GM12878 (cell line): ENCODE data around the gene PSMB10. TPM values are rescaled to one million over a fixed set of nuclear protein-coding genes. Genes with fewer than 3 reads are reported as not detected.
A peak's percentile ranks its signal among the peaks of the same experiment; 100 is the strongest.

ENCODE experiments used
- ATAC-seq: fragments of 200-7000 bp; cut with Tn5 transposase; 3 replicates; pipeline ENCODE4 v1.9.1; 2020; ENCODE audit warnings: mild to moderate bottlenecking, moderate library complexity
- BruUV-seq: library from RNA; stranded (reverse); fragments of 400-500 nt; replicated peaks from 2 replicates; lab custom pipeline; 2021; lab: Mats Ljungman, UMichigan
- CTCF ChIA-PET: fragments of 300-600 bp; sonication (Branson Sonifier 250); formaldehyde crosslinking; extraction: SDS; loops from one replicate; lab custom pipeline; 2021; ENCODE audit warnings: inconsistent platforms; lab: Yijun Ruan, JAX
- POLR2A ChIA-PET: fragments of 350-600 bp; formaldehyde crosslinking; extraction: SDS; loops from one replicate; lab custom pipeline; 2021; ENCODE audit warnings: inconsistent platforms; lab: Charles Lee
- RAD21 ChIA-PET: fragments of 300-600 bp; sonication (Branson Sonifier 250); formaldehyde crosslinking; loops from one replicate; lab custom pipeline; 2023; ENCODE audit warnings: antibody characterized with exemption; ENCODE audit not compliant: unreplicated experiment; lab: Charles Lee
- SMC1A ChIA-PET: fragments of 300-600 bp; sonication (Branson Sonifier 250); formaldehyde crosslinking; loops from one replicate; lab custom pipeline; 2023; ENCODE audit not compliant: unreplicated experiment, uncharacterized antibody; lab: Charles Lee
- DNase-seq: peaks from one replicate; pipeline ENCODE4 v3.0.0-alpha.2; 2011; ENCODE audit warnings: low read depth, low spot score
- FAIRE-seq: peaks from 3 replicates; lab custom pipeline; 2011; peaks lifted over from hg19 to GRCh38; lab: Jason Lieb, UNC
- H2AFZ ChIP-seq: 2 replicates; pipeline ENCODE4 v1.6.0; 2011; ENCODE audit warnings: low read depth, low read length, control low read depth; ENCODE audit not compliant: control insufficient read depth
- H3K27ac ChIP-seq: 2 replicates; pipeline ENCODE4 v1.5.1; 2011; ENCODE audit warnings: control low read depth; ENCODE audit not compliant: control insufficient read depth, insufficient read depth
- H3K27me3 ChIP-seq, 2 experiments: replicated peaks in 1 of 2; 2 replicates each; pipeline versions ENCODE4 v1.6.0 to v1.6.1; 2011; ENCODE audit warnings: low read length in 1 of 2; ENCODE audit not compliant: control insufficient read depth in 2 of 2, insufficient read depth in 2 of 2
- H3K36me3 ChIP-seq, 2 experiments: 2 replicates each; pipeline ENCODE4 v1.5.1; 2011; ENCODE audit warnings: low read length in 1 of 2; ENCODE audit not compliant: control insufficient read depth in 2 of 2, insufficient read depth in 2 of 2
- H3K4me1 ChIP-seq: 2 replicates; pipeline ENCODE4 v1.6.1; 2011; ENCODE audit warnings: mild to moderate bottlenecking, low read length, moderate library complexity, mixed read lengths; ENCODE audit not compliant: control insufficient read depth, insufficient read depth
- H3K4me2 ChIP-seq: 2 replicates; pipeline ENCODE4 v1.6.0; 2011; ENCODE audit warnings: control low read depth; ENCODE audit not compliant: control insufficient read depth, insufficient read depth
- H3K4me3 ChIP-seq: fragments of 200-600 bp; sonication (generic); 2 replicates; pipeline ENCODE4 v1.5.1; 2016
- H3K79me2 ChIP-seq: 2 replicates; pipeline ENCODE4 v1.6.0; 2011; ENCODE audit warnings: low read length; ENCODE audit not compliant: control insufficient read depth, insufficient read depth
- H3K9ac ChIP-seq: 2 replicates; pipeline ENCODE4 v1.8.0; 2011; ENCODE audit warnings: low read length, control low read depth, mixed read lengths; ENCODE audit not compliant: control insufficient read depth, insufficient read depth
- H3K9me3 ChIP-seq: replicated peaks from 3 replicates; pipeline ENCODE4 v1.5.1; 2011; ENCODE audit warnings: mild to moderate bottlenecking, low read length; ENCODE audit not compliant: control insufficient read depth, insufficient read depth
- H4K20me1 ChIP-seq: 2 replicates; pipeline ENCODE4 v1.6.0; 2011; ENCODE audit not compliant: control insufficient read depth, insufficient read depth
- NFXL1 ChIP-seq: fragments of 450-650 bp; IDR thresholded peaks from 2 replicates; pipeline ENCODE4 v1.6.1; 2017; ENCODE audit warnings: antibody characterized with exemption, mild to moderate bottlenecking, borderline replicate concordance
- ZNF384 ChIP-seq: IDR thresholded peaks from 2 replicates; pipeline ENCODE4 v1.6.1; 2012; ENCODE audit warnings: low read depth, mild to moderate bottlenecking, low read length, improper control_type of control experiment, borderline replicate concordance
- WGBS: methylation state at CpG from one replicate; pipeline ENCODE4 v1.1.6; 2016; ENCODE audit warnings: low lambda C conversion rate; ENCODE audit not compliant: insufficient replicate concordance, insufficient coverage; ENCODE audit errors: missing lambda C conversion rate; 5-methylcytosine and 5-hydroxymethylcytosine counted together
- in situ Hi-C: fragments of 300-500 bp; cut with MboI; formaldehyde crosslinking; loops from 9 replicates; pipeline ENCODE4 v1.14.3; 2018; ENCODE audit warnings: mixed read lengths
- intact Hi-C: fragments of 100-400 bp; cut with micrococcal nuclease; formaldehyde crosslinking; loops from one replicate; pipeline ENCODE4 v1.14.2; 2022; ENCODE audit not compliant: unreplicated experiment
- polyA plus RNA-seq, 11 experiments: library from polyadenylated mRNA; depleted of rRNA in 4 of 11; unstranded in 6 of 11; stranded (reverse) in 5 of 11; fragments of >200 nt; fragmentation: Nextera tagmentation in 4 of 11; fragmentation: Illumina TruSeq in 1 of 11; extraction: Ambion mirVana in 4 of 11; extraction: Trizol in 1 of 11; gene quantifications; 1 replicate in 1 of 11; 2 replicates in 10 of 11; pipeline versions ENCODE4 v1.2.1 to v1.2.3, GENCODE V29; 2011 to 2016; ENCODE audit warnings: inconsistent platforms in 2 of 11, missing spikeins in 2 of 11, low read depth in 1 of 11
- total RNA-seq, 4 experiments: library from RNA; depleted of rRNA in 3 of 4; stranded (reverse); fragments of >200 nt in 3 of 4; fragmentation: Illumina TruSeq in 1 of 4; extraction: Trizol in 1 of 4; gene quantifications; 2 replicates each; pipeline versions ENCODE4 v1.2.1 to v1.2.3, GENCODE V29; 2013 to 2021

Gene PSMB10
- total and polyA plus RNA-seq, 10 of the 15 experiments (the other 5 are each of a cell fraction or from before 2014, with no cell fraction given): 24.1 to 308 (median 151) TPM

- no TSS peak for BruUV-seq
- Histone ChIP-seq H2AFZ (peak overlapping the region; percentile 89), H3K4me2 (peak overlapping the region; percentile 96), H3K79me2 (peaks cover 20% of the 10 kb centered on the region), H3K4me3 (peak overlapping the region; percentile 96), H3K9ac (peak overlapping the region; percentile 83), H4K20me1 (no peaks in the 10 kb centered on the region), H3K27ac (peak overlapping the region; percentile 76), H3K27me3 (no peaks in the 10 kb centered on the region), H3K36me3 (no peaks in the 10 kb centered on the region), H3K4me1 (peaks cover 25% of the 10 kb centered on the region), H3K9me3 (no peaks in the 10 kb centered on the region)
- 37% methylated on average over 27 of the region's 40 CpGs for WGBS
- POLR2A ChIA-PET: interaction anchor here (0.6 to 1.4 kb wide), 8 partner anchors 12 to 105 kb away, joined by 3 to 7 read pairs (median 4); partner anchors contain the start of gene PSMB10
- in situ Hi-C loops: no loop called here
- SMC1A ChIA-PET: interaction anchor here (1.3 kb wide), 1 partner anchor 68 kb away, joined by 3 read pairs; no protein-coding TSS in a partner anchor
- ATAC-seq: no peak; the same call in 1 of the 3 replicates
- no peak for DNase-seq
- CTCF ChIA-PET: interaction anchor here (0.6 to 0.9 kb wide), 4 partner anchors 16 to 86 kb away, joined by 3 to 4 read pairs (median 4); no protein-coding TSS in a partner anchor
- TF ChIP-seq ZNF384 (peak; percentile 62; the same call in 1 of the 2 replicates), NFXL1 (no peak)
- RAD21 ChIA-PET: interaction anchor here (1.0 to 2.0 kb wide), 3 partner anchors 15 to 105 kb away, joined by 3 to 10 read pairs (median 3); partner anchors contain the start of gene PSMB10
- intact Hi-C loops: loop anchor here (2.0 kb wide), 2 partner anchors 15 to 71 kb away; no protein-coding TSS in a partner anchor
- no peak for FAIRE-seq
Observed at GRCh38 chr16:67969254-67970039, 32.8 kb upstream of the PSMB10 start.
